NCI-H1105 (cell line): ENCODE data around the gene EDC4.
"Not testable (repeated sequence)": the region's sequence is repeated elsewhere in the genome, so short reads cannot be mapped to it uniquely, and the experiment has no call there.

Experiments used
- DNase-seq: peaks from one replicate; lab custom pipeline; 2025; lab: John Stamatoyannopoulos, UW

The EDC4 gene, protein sequence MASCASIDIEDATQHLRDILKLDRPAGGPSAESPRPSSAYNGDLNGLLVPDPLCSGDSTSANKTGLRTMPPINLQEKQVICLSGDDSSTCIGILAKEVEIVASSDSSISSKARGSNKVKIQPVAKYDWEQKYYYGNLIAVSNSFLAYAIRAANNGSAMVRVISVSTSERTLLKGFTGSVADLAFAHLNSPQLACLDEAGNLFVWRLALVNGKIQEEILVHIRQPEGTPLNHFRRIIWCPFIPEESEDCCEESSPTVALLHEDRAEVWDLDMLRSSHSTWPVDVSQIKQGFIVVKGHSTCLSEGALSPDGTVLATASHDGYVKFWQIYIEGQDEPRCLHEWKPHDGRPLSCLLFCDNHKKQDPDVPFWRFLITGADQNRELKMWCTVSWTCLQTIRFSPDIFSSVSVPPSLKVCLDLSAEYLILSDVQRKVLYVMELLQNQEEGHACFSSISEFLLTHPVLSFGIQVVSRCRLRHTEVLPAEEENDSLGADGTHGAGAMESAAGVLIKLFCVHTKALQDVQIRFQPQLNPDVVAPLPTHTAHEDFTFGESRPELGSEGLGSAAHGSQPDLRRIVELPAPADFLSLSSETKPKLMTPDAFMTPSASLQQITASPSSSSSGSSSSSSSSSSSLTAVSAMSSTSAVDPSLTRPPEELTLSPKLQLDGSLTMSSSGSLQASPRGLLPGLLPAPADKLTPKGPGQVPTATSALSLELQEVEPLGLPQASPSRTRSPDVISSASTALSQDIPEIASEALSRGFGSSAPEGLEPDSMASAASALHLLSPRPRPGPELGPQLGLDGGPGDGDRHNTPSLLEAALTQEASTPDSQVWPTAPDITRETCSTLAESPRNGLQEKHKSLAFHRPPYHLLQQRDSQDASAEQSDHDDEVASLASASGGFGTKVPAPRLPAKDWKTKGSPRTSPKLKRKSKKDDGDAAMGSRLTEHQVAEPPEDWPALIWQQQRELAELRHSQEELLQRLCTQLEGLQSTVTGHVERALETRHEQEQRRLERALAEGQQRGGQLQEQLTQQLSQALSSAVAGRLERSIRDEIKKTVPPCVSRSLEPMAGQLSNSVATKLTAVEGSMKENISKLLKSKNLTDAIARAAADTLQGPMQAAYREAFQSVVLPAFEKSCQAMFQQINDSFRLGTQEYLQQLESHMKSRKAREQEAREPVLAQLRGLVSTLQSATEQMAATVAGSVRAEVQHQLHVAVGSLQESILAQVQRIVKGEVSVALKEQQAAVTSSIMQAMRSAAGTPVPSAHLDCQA (N-terminal part only)

DNA sequence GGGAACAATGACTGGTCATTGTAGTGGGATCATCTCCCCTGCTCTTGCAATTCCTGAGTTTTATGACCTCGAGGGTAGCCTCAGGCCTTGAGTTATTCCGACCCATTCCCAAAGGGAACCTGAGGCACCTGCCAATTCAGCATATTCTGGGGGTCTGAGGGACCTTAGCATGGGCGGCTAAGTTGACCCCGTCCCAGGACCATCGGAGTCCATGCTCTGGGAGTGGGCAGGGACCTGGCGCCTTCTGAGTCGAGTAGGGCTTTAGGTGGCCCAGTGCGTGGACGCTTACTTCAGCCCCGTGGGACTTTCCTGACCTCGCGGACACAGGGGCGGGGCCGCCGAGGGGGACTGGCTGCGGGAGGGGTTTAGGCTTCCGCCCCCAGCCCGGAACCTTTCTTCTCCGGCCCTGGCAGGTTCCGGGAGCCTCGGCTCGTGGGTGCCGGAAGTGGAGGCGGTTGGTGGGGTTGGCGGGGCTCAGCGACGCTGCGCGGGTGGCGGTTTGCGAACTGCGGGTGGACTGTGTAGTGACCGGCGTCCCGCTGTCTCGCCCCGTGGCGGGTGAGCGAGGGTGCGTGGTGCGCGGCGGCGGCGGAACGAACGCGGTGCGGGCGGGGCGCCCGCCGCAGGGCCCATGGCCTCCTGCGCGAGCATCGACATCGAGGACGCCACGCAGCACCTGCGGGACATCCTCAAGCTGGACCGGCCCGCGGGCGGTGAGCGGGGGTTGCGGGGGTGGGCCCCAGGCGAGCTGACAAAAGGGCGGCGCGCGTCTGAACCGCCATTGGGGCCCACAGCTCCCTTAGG is at the start of gene EDC4:
Gene EDC4 (plus strand): TSS at position 422 of the 804 bp plus-strand sequence. CDS start 210 bp downstream, at position 632.
- peak; percentile 42 for DNase-seq

DNA sequence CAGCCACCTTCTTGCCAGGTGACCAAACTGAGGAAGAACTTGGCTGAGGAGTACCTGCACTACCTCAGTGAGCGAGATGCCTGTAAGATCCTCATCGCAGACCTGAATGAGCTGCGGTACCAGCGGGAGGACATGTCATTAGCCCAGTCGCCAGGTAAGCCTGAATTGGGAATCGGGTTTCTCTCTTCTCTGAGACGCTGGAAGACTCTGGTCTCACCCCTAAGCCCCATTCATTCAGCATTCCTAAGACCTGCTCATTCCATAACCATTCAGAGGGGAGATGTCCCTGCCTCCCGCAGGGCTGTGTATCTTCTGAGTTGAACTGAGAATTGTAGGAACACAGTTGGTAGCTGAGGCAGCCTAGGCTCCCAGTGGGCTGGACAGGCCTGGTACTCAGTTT is 47.7 kb upstream of the EDC4 start:
- DNase-seq = no peak

DNA sequence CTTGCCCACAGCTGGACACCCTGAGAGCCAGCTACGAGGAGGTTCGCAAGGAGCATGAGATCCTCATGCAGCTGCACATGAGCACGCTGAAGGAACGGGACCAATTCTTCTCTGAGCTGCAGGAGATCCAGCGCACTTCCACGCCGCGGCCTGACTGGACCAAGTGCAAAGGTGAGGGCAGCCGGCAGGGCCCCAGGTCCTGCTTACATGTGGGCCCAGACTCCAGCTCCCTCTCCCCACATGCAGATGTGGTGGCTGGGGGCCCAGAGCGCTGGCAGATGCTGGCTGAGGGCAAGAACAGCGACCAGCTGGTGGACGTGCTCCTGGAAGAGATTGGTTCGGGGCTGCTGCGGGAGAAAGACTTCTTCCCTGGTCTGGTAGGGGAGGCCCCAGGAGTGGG is 46.9 kb upstream of the EDC4 start:
- DNase-seq = no peak

DNA sequence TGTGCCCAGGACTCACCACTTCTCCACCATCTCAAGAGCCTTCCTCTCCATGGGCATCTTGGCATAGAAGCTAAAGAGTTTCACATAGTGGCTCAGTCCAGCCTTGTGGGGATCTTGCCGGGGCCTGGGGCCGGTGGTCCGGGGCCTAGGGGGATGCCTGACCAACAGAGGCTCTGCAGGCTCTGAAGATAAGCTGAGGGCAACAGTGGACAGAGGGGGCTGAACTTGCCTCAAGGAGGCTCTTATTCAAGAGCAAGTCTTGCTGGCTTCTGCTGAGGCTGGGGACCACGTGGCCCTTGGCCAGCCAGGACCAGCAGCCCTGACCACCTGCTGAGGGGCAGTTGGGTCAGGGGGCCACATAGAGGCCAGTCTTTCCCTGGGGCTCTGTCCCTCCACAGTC is 44.2 kb upstream of the EDC4 start:
- no peak for DNase-seq

DNA sequence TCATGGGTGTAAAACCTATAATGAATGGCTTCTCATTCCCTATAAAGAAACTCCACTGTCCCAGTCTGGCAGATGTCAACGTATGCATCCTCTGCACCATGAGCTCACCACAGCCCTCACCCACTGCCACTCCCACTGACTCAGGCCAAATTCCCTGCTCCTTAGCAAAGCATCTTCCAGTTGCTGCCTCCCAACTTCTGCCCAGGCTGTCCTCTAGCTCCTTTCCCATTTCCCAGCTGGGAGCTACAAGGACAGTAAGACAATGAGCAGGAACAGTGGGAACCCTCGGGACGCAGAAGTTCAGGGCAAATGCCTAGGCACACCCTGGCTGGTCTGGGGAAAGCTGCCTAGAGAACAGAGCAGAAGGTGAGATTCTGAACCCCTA is 39.8 kb upstream of the EDC4 start:
- no peak for DNase-seq

DNA sequence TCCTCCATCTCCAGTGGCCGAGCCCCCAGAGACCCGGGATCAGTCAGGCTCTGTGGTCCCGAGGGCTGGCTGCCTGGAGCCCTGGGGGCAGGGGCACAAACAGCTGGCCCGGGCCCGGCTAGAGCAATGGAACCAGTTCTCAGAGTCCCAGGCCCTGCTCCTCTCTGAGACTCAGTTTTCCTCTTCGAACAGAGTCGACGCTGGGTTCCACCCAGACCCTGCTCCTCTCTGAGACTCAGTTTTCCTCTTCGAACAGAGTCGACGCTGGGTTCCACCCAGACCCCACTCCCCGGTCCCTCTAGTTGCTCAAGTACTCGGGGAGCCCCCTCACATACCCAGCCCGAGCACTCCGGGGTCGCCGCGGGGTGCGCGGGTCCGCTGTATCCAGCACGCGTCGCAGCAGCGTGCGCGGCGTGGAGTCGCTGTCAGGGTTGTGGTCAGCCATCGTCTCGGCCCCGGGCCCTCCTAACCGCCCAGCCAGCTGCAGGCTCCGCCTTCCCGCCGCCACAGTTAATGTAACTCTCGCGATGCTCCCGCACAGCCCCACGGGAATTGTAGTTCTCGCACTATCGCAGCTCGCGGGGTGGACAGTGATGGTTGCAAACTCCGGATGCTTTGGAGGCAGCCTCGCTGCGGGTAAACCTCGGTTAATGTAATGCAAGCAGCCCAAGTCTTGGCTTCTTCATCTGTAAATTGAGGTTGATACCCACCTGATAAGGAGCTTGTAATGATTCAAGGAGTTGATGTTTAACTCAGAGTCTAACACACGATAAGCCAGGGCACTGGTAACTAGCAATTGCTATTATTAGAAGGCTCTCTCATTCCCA is 39.2 kb upstream of the EDC4 start:
- peak; percentile 66 for DNase-seq

DNA sequence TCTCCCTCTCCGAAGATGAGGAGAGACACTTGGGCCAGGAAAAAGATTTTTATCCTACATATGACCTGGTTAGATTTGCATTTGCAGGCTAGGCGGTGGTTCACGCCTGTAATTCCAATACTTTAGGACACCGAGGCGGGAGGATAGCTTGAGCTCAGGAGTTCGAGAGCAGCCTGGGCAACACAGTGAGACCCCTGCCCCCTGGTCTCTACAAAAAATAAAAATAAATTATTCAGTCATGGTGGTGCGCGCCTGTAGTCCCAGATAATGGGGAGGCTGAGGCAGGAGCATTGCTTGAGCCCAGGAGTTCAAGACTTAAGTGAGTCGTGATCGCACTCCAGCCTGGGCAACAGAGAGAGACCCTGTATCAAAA is 38.6 kb upstream of the EDC4 start:
- DNase-seq = no peak

DNA sequence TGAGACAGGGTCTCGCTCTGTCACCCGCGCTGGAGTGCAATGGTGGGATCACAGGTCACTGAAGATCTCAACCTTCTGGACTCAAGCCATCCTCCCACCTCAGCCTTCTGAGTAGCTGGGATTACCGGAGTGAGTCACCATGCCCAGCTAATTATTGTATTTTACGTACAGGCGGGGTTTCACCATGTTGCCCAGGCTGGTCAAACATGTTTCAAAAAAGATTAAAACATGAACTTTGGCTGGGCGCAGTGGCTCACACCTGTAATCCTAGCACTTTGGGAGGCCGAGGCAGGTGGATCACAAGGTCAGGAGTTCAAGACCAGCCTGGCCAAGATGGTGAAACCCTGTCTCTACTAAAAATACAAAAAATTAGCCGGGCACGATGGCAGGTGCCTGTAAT is 35.7 kb upstream of the EDC4 start:
- DNase-seq = not testable (repeated sequence)

DNA sequence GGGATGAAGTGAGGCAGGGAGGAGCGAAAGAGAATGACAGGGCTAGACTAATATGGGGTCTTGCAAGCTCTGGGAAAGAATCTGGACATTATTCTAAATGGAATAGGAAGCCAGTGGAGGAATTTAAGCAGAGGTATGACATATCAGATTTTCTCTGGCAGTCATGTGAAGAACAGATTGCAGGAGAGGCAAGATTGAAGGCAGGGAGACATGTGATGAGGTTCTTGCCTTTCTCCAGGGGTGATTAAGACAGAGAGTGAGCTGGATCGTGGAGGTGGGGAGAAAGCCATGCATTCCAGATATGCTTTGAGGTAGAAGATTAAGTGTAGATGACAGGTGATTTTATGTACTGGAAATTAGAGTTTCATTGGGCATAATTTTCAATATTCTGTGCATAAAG is 35.0 kb upstream of the EDC4 start:
- no peak for DNase-seq

DNA sequence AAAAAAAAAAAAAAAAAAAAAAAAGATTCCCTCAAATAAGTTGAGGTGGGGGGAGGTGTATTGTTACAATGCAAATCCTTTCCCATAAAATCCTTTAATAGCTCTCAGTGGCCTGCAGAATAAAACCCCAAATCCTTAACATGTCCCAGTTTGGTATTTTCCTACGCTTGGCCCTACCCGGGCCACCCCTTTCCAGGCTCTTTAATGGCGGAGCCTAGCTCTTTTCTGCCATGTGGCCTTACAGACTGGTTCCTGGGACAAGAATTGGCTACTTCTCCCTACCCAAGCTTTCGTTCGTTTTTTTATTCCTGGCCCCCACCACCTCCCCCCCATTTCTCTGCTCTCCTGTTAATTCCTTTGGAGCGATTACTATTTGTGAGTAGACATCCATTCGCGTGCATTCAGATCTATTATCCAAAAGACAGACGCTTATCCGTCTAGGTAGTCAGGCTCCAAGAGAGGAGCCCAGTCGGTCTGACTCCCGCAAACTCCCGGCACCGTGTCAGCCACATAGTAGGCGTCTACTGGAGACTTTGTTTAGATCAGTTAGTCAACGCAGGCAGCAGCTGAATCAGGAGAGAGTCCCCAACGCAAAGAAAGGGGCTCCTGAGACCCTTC is 31.5 kb upstream of the EDC4 start:
- no peak for DNase-seq

DNA sequence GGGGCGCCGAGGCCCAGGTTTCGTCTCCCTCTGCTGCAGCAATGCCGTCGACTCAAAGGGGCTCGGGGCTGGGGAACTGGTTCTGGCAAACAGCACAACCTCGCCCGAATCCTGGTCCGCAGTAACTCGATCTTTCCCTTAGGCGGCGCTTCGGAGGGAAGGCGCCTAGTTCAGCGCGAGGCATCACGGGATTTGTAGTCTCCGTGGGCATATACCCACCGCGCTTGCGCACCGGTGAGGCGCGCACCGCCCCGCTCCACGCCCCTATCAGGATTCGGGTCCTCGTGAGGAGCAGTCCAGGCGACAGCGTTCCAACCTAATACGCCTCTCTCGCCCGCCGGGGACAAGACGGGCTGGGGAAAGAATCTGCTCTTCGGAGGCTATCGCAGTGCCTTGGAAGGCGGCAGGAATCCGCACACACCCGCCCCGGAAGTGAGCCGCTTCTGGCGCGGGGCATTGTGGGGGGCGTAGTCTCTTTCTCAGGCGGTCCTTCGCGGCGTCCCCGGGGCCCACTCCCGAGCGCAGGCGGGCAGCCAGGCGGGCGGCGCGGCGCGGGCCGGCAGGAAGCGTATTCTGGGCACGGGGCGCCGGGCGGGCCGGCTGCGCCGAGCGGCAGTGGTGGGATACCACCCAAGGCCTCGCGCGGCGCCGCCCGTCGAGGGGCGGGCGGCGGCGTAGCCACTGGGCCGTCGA is 30.9 kb upstream of the EDC4 start, which contains the start of gene THAP11:
Gene THAP11 (plus strand): TSS at position 505 of the 693 bp plus-strand sequence. CDS start 235 bp downstream, outside the sequence.
- peak; percentile 81 for DNase-seq

DNA sequence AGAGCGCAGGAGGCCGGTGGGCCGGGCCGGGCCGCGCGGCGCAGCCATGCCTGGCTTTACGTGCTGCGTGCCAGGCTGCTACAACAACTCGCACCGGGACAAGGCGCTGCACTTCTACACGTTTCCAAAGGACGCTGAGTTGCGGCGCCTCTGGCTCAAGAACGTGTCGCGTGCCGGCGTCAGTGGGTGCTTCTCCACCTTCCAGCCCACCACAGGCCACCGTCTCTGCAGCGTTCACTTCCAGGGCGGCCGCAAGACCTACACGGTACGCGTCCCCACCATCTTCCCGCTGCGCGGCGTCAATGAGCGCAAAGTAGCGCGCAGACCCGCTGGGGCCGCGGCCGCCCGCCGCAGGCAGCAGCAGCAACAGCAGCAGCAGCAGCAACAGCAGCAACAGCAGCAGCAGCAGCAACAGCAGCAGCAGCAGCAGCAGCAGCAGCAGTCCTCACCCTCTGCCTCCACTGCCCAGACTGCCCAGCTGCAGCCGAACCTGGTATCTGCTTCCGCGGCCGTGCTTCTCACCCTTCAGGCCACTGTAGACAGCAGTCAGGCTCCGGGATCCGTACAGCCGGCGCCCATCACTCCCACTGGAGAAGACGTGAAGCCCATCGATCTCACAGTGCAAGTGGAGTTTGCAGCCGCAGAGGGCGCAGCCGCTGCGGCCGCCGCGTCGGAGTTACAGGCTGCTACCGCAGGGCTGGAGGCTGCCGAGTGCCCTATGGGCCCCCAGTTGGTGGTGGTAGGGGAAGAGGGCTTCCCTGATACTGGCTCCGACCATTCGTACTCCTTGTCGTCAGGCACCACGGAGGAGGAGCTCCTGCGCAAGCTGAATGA is 30.1 kb upstream of the EDC4 start:
- DNase-seq = no peak

DNA sequence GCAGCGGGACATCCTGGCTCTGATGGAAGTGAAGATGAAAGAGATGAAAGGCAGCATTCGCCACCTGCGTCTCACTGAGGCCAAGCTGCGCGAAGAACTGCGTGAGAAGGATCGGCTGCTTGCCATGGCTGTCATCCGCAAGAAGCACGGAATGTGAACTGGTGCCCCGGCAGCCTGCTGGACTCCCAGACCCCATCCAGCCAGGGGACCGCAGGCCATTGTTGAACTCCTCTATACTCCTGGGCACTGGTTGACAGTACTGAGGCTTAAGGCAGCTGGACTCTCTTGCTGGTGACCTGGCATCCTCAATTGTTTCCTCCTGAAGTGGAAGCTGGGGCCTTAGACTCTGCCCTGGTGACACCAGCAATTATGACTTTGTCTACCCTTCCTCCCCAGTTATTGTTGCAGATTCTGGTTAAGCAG is 29.5 kb upstream of the EDC4 start:
- DNase-seq = no peak

DNA sequence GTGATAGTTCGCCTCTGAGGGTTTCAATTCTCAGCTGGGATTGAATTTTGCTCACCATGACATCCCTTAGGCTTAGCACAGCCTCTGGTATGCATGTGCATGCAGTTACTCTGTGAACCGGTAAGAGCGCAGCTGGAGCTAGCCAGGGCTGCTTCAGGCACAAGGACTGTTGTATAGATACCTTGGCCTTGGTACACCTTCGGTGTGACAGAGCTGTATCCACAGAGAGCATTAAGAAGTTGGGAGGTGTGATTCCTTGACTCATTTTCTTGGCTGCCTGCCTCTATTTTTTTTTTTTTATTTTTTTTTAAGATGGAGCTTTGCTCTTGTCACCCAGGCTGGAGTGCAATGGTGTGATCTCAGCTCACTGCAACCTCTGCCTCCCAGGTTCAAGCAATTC is 28.4 kb upstream of the EDC4 start:
- DNase-seq = no peak

DNA sequence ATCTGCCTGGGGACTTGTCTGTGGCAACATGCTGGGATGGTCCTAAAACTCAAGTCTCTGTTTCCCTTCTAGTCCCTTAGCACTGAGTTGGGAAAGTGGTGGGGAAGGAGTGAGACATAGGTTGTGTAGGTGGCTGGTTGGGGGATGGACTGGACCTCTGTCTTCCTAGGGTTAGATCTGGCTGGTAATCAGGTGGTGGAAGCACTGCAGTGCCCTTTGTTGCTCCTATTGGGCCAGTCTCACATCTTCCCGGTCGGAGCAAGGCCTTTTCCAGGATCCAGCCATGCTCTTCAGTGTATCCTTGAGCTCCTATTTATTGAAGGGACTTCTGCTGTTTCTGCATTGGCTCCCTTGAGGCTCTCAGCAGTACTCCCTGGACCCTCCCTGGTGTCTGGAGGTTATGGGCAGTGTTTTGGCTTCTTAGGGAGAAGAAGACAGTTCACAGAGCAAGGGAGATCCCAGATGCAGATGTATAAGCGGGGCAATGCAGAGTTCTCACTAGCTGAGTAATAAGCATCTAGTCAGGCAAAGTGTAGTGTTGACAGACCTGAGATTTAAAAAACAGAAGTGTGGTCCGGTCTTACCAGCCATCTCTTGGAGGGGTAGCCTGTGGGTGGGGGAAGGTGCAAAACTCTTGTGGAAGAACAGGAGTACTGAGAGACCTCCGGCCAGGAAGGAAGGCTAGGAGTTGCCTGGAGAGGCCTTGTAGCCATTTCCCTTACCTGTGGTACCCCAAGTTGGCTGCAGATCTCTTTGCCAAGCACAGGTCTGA is 27.4 kb upstream of the EDC4 start:
- DNase-seq = no peak

DNA sequence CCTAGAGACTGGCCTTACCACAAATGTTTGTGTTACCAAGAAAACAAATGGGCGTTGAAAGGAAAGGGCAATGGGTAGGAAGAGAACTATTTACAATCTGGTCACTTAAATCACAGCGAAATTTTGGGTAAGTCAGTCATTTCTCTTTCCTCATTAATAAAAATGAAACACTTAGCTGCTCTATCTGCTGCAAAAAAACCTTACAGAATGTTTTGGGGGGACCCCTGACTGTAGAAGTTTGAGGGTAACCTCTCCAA is 26.9 kb upstream of the EDC4 start:
- no peak for DNase-seq

DNA sequence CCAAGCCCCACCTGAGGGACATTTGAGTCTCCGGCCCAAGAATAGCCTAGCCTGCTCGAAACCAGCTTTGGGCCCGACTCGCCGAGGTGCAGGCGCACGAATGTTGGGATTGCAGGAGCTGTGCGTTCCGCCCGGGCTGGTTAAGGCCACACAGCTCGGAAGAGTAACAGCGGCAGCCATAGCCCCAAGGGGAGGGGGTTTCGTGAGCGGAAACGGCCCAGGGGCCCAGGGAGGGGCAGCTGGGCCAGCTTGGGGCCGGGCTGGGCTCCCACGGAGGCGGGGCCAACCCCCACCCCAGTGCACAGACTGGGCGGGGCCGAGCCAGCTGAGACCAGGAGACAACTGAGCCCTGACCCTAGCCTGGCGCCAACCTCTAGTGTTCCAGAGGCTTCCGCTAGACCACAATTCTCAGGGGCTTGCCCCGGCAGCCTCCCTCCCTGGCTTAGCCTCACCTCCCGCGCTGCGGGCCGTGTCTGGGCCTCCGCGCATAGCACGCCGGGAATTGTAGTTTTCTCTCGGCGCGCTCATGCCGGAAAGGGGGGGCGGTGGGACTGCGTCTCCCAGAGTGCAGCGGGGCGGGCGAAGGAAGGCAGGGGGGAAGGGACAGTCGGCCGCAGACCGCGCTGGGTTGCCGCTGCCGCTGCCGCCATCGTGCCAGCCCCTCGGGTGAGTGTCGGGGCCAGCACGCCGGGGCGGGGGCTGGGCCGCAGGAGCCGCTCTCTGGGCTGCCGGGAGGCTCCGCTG is 26.4 kb upstream of the EDC4 start, which contains the start of gene NUTF2:
Gene NUTF2 (plus strand): TSS at position 614 of the 744 bp plus-strand sequence. CDS start 18,198 bp downstream, outside the sequence.
- DNase-seq = peak; percentile 87
